Measurements from ENCODE around the gene GLIS1. TPM values are rescaled to one million over a fixed set of nuclear protein-coding genes. Genes with fewer than 3 reads are reported as not detected.

The GLIS1 gene
- total RNA-seq, 1 donor from 2014 or later: not detected

- DNase-seq: no peak
These were observed 61.5 kb downstream of the GLIS1 start for GRCh38 chr1:53677486-53677885.

- DNase-seq: no peak
These were observed 66.2 kb downstream of the GLIS1 start for GRCh38 chr1:53672785-53673184.

- DNase-seq: no peak
These were observed 66.7 kb downstream of the GLIS1 start for GRCh38 chr1:53672243-53672642.

DNA sequence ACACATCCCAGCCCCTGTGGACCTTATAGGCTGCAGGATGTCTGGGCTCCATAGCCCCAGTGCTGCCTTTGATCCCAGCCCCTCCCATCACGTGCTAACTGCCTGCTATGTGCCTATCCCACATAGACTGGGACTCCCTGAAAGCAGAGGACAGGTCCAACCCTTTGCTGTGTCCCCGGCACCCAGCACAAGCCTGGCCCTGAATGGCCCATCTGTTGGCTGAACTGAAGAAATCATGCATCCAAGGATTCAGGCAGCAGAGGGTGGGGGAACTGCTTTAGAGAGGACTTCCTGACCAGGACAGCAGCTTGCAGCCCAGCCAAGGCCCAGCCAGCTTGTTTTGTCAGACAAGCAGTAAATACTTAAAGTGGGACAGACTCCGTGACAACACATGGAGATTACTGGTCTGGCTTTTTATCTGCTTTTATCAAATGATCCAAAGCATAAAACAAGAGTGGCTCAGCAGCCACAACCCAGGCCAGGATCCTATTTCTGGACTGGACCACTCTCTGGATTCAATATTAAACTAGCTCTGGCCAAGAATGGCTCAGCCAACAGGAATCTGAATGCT, 69.3 kb downstream of the GLIS1 start:
- DNase-seq: no peak

DNA sequence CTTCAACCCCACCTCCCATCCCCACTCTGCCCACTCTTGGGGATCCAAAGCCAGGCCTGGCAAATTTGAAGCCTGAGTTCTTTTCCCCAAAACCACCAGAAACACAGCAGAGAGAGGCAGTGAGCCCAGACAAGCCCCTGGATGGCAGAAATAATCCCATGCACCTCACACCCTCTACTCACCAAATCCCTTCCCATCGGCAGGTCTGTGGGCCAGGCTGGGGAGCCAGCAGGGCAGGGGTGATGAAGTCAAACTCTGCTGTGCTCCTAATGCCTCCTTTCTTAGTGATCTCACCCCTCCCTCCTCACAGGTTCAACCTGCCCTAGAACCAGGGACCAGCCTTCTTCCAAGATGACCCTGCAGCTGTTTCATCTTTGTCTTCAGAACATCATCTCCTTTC, 72.4 kb downstream of the GLIS1 start:
- no peak for DNase-seq

DNA sequence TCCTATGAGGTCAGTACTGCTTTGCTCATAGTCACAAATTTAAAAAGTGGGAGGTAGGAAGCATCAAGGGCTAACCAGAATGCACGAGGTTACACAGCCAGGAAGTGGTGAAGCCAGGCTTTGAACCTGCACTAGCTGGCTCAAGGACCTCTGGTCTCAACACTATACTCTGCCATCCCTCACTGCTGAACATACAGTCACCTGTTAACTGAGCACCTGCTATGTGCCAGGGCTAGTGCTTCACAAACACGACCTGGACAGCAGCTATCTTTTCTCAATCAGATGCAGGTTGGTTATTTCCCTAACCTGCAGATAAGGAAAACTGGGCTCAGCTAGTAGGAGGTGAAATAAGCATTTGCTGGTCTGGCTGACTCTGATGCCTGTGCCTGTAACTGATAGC, 73.0 kb downstream of the GLIS1 start:
- no peak for DNase-seq

- no peak for DNase-seq
These were observed 75.2 kb downstream of the GLIS1 start for GRCh38 chr1:53663529-53664300.

DNA sequence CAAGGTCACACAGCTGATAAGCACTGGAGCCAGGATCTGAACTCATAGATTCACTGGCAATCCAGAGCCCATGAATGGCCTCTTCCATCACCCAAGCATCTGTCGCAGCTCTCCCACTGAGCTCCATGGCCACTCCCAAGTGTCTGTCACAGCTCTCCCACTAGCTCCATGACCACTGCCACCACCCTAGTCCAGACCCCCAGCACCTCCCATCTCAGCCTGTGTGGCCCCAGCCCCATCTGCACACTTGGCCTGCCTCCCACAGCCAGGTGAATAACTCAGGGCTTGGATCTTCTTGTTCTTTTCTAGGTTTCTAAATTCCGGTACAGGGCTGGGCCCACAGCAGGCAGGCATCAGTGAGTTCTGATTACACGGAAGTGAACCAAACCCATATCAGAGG, 76.0 kb downstream of the GLIS1 start:
- no peak for DNase-seq

- no peak for DNase-seq
These were observed 76.8 kb downstream of the GLIS1 start for GRCh38 chr1:53662169-53662568.

GRCh38 chr1:53661496-53661895, 77.5 kb downstream of the GLIS1 start:
- no peak for DNase-seq

GRCh38 chr1:53660666-53661065, 78.3 kb downstream of the GLIS1 start:
- no peak for DNase-seq

DNA sequence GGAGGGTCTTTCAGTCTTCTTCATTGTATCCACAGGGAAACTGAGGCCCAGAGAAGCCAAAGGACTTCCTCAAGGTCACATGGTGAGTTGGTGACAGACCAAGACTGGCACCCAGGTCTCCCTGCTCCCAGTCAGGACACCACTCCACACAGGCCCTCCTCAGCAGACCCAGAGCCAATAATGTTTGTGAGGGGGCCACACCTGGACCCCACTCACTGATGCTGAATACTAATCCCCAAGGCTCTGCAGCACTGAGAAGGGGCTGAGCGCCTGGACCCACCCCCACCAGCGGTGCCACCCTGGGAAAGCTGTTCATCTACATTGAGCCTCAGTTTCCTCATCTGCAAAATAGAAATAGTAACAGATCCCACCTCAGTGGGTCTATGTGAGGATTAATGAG, 79.5 kb downstream of the GLIS1 start:
- no peak for DNase-seq

DNA sequence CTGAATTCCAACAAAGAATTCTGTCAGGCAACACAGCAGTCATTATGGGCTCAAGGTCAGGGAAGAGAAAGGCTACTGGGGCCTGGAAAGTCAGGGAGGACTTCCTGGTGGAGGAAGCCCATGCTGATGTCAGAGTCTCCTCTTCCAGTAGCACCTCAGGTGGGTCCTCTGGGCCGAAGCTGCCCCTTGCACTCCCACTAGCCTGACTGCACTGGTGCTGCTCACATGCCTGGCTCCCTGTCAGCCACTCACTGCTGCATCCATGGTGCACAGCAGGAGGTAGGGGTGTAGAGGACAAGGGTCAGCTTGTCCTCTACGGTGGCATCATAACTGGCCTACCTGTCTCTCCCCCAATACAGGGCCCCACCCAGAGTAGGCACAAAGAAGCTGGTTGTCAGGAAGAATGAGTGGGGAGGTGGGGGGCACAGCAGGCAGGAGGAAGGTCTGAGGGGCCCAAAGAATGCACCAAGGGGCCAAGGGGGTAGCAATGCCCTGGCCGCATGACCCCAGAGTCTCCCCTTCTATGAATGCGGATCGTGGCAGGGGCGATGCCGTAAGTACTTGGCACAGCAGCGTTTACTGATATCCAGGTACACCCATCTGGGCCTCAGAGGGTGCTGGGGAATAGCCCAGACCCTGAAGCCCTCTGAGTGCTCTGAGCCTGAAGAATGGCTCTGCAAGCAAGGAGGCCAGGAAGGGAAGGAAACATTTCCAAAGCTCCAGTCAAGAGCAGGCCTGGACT, 80.3 kb downstream of the GLIS1 start:
- DNase-seq: no peak

GRCh38 chr1:53657891-53658396, 81.0 kb downstream of the GLIS1 start:
- no peak for DNase-seq

DNA sequence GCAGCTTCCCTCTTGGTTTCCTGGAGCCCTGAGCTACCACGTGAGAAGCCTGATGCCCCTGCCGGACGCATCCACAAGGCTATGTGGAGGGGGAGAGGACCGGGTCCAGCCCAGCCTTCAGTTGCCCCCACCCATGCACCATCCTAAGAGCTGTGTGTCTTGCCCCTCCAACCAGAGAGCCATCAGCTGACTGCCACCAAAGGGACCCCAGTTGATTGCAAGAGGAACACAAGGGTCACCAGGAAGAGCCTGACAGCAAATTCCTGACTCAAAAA, 81.5 kb downstream of the GLIS1 start:
- DNase-seq: no peak

DNA sequence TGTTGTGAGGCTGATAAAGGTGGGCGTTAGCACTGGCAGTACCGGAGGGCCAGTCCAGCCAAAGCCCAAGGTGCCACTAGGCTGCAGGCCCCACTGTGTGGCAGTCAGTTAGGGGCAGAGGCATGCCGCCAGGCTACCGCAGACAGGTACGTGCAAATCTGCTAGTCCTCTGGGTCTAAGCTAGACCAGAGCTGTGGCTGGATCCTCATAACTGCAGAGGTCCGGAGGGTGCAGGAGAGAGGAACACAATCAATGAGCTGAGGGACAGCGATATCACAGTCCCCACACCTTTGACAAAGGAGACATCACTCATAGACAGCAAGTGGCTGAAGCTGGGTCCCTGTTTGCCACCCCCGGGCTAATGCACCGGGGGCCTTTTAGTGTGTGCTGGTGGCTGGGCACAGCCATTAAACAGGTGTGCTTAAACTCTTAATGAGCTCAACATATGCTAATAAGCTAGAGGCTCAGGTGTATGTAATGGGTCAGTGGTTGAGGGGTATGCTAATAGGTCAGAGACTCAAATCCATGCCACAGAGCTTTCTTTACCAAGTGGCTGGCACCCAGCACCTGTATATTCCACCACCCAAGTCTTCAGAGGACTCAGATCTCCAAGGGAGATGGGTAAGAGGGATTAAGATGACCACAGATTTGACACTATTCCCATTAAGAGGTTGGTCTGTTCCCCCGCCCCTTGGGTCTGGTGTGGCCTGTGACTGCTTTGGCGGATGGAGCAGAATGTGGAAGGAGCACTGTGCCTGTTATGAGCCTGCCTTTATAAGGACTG, 82.0 kb downstream of the GLIS1 start:
- no peak for DNase-seq

DNA sequence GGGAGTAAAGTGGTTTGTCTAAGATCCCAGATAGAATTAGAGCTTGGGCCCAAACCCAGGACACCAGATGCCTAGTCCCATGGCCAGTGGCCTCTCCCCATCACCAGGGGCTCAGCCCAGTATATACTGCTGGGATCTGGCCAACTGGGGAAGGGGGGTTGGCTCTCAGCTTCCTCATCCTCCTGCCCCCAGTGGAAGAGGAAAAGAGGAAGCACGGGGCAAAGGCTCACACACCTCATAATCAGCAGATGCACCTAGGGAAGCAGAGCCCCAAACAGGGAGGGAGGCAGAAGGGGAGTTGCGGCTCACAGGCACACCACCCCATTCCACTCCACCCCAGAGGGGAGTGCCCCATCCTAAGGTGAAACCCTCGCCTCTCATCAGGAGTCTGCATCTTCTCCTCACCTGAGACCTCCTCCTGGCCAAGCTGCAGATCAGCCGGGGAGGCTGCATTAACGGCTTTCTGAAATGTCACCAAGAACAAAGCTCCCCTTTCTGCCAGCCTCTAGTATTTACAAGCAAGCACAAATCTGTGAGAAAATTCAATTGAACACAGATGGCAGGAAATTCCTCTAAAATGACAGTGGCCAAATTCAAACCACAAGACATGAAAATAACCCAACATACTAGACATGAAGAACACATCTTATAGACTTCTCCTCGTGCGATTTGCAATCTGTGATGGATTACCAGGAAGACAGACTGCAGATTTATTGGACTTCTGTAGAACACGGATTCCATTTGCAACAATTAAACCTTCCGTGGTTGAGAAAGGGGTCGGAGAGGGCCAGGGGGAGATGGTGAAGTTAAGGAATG, 82.8 kb downstream of the GLIS1 start:
- DNase-seq: no peak

GRCh38 chr1:53654216-53655210, 84.5 kb downstream of the GLIS1 start:
- DNase-seq: no peak

- DNase-seq: no peak
These were observed 85.3 kb downstream of the GLIS1 start for GRCh38 chr1:53653631-53654030.

- DNase-seq: no peak
These were observed 85.8 kb downstream of the GLIS1 start for GRCh38 chr1:53653200-53653575.
